Ishikawa (cell line): ENCODE data around the gene HLA-DQB2.
A peak's percentile ranks its signal among the peaks of the same experiment; 100 is the strongest.

Source experiments
- CEBPB ChIP-seq: IDR thresholded peaks from 2 replicates; pipeline ENCODE4 v1.6.1; 2012
- CREB1 ChIP-seq: IDR thresholded peaks from 2 replicates; pipeline ENCODE4 v1.6.1; 2012; ENCODE audit warnings: low read depth
- EGR1 ChIP-seq: IDR thresholded peaks from 2 replicates; pipeline ENCODE4 v1.6.1; 2012
- EP300 ChIP-seq: IDR thresholded peaks from 2 replicates; pipeline ENCODE4 v1.6.1; 2012; ENCODE audit warnings: borderline replicate concordance
- FOXM1 ChIP-seq: IDR thresholded peaks from 2 replicates; pipeline ENCODE4 v1.6.1; 2012; ENCODE audit warnings: low read depth, borderline replicate concordance
- NFIC ChIP-seq: IDR thresholded peaks from 2 replicates; pipeline ENCODE4 v1.6.1; 2012
- RAD21 ChIP-seq: IDR thresholded peaks from 2 replicates; pipeline ENCODE4 v1.6.1; 2012; ENCODE audit warnings: low read depth
- REST ChIP-seq: IDR thresholded peaks from 2 replicates; pipeline ENCODE4 v1.6.1; 2012; ENCODE audit warnings: low read depth, mild to moderate bottlenecking
- TAF1 ChIP-seq: IDR thresholded peaks from 2 replicates; pipeline ENCODE4 v1.6.1; 2012; ENCODE audit warnings: low read depth, mild to moderate bottlenecking
- TCF12 ChIP-seq: IDR thresholded peaks from 2 replicates; pipeline ENCODE4 v1.6.1; 2012; ENCODE audit warnings: low read depth
- TEAD4 ChIP-seq: IDR thresholded peaks from 2 replicates; pipeline ENCODE4 v1.6.1; 2012
- YY1 ChIP-seq: IDR thresholded peaks from 2 replicates; pipeline ENCODE4 v1.6.1; 2012; ENCODE audit warnings: low read depth
- ZBTB7A ChIP-seq: IDR thresholded peaks from 2 replicates; pipeline ENCODE4 v1.6.1; 2012; ENCODE audit warnings: low read depth
- TF ChIP-seq, protein P1 (sequence below): IDR thresholded peaks from 2 replicates; pipeline ENCODE4 v1.6.1; 2012
- TF ChIP-seq, protein P2 (sequence below): IDR thresholded peaks from 2 replicates; pipeline ENCODE4 v1.6.1; 2012

HLA-DQB2 gene

DNA sequence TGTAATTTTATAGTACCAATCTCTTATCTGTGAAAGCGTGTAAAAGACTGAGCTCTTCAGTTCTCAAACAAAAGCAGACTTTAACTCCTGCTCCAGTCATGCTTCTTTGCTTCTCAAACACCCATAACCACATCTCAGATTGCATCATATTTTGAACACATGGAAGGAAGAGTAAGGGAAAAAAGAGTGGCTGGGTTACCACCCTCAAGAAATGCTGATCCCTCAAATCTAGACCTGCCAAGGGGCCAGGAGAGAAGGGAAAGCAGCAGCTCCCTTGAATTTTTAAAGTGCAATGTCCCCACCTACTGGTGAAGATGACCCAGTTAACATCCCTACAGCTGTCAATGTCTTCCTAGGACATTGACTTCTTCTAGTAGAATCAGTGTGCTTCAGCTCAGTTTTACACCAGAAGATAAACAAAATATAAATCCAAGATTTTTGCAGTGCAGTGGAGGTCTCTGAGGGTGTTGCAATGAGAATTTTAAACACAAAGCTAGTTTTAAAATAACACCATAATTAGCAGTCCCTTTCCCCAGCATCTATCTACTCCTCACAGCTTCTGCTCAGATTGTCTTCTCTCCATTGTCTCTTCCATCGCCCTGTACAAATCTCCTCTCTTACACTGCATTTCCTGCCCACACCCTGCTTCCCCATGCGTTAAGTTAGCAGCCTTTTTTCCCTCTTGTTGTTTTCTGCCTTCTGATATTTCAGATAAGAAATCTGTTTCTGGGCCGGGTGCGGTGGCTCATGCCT is 22.6 kb upstream of the HLA-DQB2 start:
- TF ChIP-seq NFIC (no peak), TCF12 (no peak), RAD21 (peak; percentile 44), EGR1 (no peak)

- no peak for TF ChIP-seq EP300
- no peak for TF ChIP-seq EGR1
- TF ChIP-seq RAD21: no peak
- no peak for TF ChIP-seq YY1
- TF ChIP-seq, protein P1, sequence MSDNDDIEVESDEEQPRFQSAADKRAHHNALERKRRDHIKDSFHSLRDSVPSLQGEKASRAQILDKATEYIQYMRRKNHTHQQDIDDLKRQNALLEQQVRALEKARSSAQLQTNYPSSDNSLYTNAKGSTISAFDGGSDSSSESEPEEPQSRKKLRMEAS: no peak
- TF ChIP-seq TEAD4: no peak
These were observed 15.7 kb upstream of the HLA-DQB2 start for GRCh38 chr6:32779036-32779435.

DNA sequence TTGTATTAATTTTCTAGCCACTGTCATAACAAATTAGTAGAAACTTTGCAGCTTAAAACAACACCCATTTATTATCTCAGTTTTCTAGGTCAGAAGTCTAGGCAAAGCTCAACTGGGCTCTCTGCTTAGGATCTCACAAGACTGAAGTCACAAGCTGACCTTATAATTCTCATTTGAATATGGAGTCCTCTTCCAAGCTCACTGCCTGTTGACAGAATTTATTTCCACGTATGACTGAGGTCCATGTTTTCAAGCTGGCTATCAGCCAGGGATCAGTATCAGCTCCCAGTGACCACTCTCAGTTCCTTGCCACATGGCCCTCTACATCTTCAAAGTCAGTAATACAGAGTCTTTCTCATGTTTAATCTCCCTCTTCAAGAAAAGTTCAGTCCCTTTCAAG is 11.7 kb upstream of the HLA-DQB2 start:
- TF ChIP-seq EP300 (no peak), RAD21 (no peak), NFIC (no peak), CREB1 (no peak), YY1 (no peak), TAF1 (no peak), TEAD4 (no peak), CEBPB (no peak), TCF12 (no peak), EGR1 (no peak), ZBTB7A (no peak), FOXM1 (no peak), REST (no peak)
- TF ChIP-seq, protein P1: no peak
- TF ChIP-seq, protein P2, sequence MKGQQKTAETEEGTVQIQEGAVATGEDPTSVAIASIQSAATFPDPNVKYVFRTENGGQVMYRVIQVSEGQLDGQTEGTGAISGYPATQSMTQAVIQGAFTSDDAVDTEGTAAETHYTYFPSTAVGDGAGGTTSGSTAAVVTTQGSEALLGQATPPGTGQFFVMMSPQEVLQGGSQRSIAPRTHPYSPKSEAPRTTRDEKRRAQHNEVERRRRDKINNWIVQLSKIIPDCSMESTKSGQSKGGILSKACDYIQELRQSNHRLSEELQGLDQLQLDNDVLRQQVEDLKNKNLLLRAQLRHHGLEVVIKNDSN: no peak

- no peak for TF ChIP-seq TCF12
- TF ChIP-seq EGR1: no peak
- TF ChIP-seq YY1: no peak
- no peak for TF ChIP-seq RAD21
- no peak for TF ChIP-seq REST
- no peak for TF ChIP-seq CEBPB
- TF ChIP-seq TAF1: no peak
These were observed 11.1 kb upstream of the HLA-DQB2 start for GRCh38 chr6:32774426-32774825.

DNA sequence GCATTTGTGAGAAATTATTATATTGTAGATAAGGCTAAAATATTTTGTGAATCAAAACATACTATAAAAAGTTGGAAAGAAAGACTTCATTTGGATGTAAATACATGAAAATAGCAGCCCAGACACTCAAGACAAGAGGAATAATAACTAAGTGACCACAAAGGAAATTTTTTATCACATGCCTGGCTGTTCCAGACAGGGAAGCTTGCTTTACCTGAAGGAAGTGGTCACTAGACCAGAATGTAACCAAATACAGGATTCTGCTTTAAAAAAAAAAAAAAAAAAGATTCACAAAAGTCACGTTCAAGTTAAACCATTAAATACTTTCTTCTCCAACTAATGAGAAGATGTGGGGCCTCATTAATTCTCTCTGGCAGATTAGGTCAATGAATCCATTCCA is 9.3 kb upstream of the HLA-DQB2 start:
- TF ChIP-seq TEAD4 (no peak), ZBTB7A (no peak), REST (no peak), EP300 (no peak), RAD21 (no peak), CEBPB (no peak), NFIC (no peak), TAF1 (no peak), CREB1 (no peak), FOXM1 (no peak), YY1 (no peak), EGR1 (no peak), TCF12 (no peak)
- TF ChIP-seq, protein P1: no peak
- TF ChIP-seq, protein P2: no peak
